Measurements from ENCODE around the gene CARD18. TPM values are rescaled to one million over a fixed set of nuclear protein-coding genes. Genes with fewer than 3 reads are reported as not detected.
"Not testable (repeated sequence)": the region's sequence is repeated elsewhere in the genome, so short reads cannot be mapped to it uniquely, and the experiment has no call there.

The CARD18 gene
- total RNA-seq, 1 donor from 2014 or later, result not detected

- DNase-seq (ENCODE audit: low read depth, low spot score), result peak; percentile 62
These were observed 6.7 kb downstream of the CARD18 start for GRCh38 chr11:105132716-105133511.

- no peak for DNase-seq (ENCODE audit: low read depth, low spot score)
These were observed 9.3 kb downstream of the CARD18 start for GRCh38 chr11:105130189-105130813.

GRCh38 chr11:105124756-105125155 is 14.8 kb downstream of the CARD18 start:
- no peak for DNase-seq (ENCODE audit: low read depth, low spot score)

- no peak for DNase-seq (ENCODE audit: low read depth, low spot score)
These were observed 28.2 kb downstream of the CARD18 start for GRCh38 chr11:105111145-105111944.

- DNase-seq (ENCODE audit: low read depth, low spot score), result no peak
These were observed 28.9 kb downstream of the CARD18 start for GRCh38 chr11:105110688-105111030.

GRCh38 chr11:105109855-105110687 is 29.5 kb downstream of the CARD18 start:
- peak; percentile 35 for DNase-seq (ENCODE audit: low read depth, low spot score)

GRCh38 chr11:105109321-105109720 is 30.2 kb downstream of the CARD18 start:
- DNase-seq (ENCODE audit: low read depth, low spot score), result no peak

GRCh38 chr11:105108247-105108646 is 31.3 kb downstream of the CARD18 start:
- DNase-seq (ENCODE audit: low read depth, low spot score), result no peak

- not testable (repeated sequence) for DNase-seq (ENCODE audit: low read depth, low spot score)
These were observed 32.2 kb downstream of the CARD18 start for GRCh38 chr11:105107226-105107825.

- no peak for DNase-seq (ENCODE audit: low read depth, low spot score)
These were observed 33.4 kb downstream of the CARD18 start for GRCh38 chr11:105106140-105106539.

- no peak for DNase-seq (ENCODE audit: low read depth, low spot score)
These were observed 35.3 kb downstream of the CARD18 start for GRCh38 chr11:105104292-105104691.

GRCh38 chr11:105103336-105103735 is 36.2 kb downstream of the CARD18 start:
- DNase-seq (ENCODE audit: low read depth, low spot score), result no peak

GRCh38 chr11:105102079-105102581 is 37.4 kb downstream of the CARD18 start:
- DNase-seq (ENCODE audit: low read depth, low spot score), result not testable (repeated sequence)

GRCh38 chr11:105100981-105101630 is 38.5 kb downstream of the CARD18 start:
- no peak for DNase-seq (ENCODE audit: low read depth, low spot score)

GRCh38 chr11:105100206-105100605 is 39.4 kb downstream of the CARD18 start:
- DNase-seq (ENCODE audit: low read depth, low spot score), result peak; percentile 30

GRCh38 chr11:105099594-105099993 is 40.0 kb downstream of the CARD18 start:
- not testable (repeated sequence) for DNase-seq (ENCODE audit: low read depth, low spot score)

GRCh38 chr11:105092256-105093239 is 47.0 kb downstream of the CARD18 start:
- DNase-seq (ENCODE audit: low read depth, low spot score), result no peak

Data from pulmonary artery endothelial cell (primary cell).